Activated naive CD4-positive, alpha-beta T cell (primary cell): ENCODE results near the gene NTMT1.
A peak's percentile ranks its signal among the peaks of the same experiment; 100 is the strongest.

Experiments
- DNase-seq, 4 experiments: peaks; one replicate each; lab custom pipeline; 2025; lab: John Stamatoyannopoulos, UW

The NTMT1 gene

DNA sequence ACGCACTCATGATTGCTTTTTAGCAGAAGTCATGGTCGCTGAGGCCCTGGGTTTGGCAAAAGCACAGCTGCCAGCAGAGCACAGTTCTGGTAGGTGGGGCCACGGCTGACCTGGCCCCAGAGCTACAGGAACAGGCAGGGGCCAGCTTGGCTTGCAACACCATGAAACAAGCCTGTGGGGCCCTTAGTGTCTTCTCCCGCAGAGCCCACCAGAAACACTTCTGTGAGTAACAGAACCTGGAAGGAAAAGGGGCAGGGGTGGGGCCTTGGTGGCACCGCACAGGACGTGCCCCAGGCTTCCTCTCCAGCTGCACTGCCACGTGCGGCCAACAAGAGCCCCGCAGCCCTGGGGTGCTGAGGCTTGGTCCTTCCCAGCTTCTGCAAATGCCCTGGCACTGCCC, 11.1 kb downstream of the NTMT1 start:
- DNase-seq = no peak

DNA sequence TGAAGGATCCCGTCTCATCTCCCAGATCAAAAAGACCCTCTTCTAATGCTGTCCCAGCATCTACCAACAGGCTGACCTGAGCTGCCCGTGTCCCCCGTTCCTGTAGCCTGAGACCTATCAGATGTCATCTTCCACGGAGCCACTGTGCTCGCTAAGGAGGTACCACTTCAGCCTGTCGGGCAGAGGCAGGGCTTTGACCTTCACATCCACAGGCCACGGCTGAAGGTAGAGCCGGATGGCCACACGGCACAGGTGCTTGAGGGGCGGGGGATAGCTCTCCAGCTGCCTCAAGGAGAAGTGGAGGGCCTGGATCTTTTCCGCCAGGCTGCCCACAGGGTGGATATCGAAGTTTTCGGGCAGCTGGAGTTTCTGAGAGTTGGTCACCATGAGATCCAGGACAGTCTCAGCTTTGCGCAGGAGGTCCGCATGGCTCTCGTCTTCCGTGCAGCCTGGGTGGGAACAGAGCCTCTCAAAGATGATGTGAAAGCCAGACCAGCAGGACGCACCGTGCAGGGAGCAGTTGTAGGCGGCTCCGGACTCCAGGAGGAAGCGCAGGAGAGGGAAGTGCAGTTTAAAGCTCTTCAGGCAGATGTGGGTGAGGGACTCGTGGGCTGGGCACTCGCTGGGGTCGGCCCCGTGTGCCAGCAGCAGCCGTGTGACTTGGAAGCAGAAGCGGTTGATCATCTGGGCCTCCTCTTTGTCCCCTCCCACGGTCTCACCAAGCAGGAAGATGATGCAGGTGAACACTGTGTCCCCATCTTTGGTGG, 11.9 kb downstream of the NTMT1 start:
- no peak for DNase-seq

DNA sequence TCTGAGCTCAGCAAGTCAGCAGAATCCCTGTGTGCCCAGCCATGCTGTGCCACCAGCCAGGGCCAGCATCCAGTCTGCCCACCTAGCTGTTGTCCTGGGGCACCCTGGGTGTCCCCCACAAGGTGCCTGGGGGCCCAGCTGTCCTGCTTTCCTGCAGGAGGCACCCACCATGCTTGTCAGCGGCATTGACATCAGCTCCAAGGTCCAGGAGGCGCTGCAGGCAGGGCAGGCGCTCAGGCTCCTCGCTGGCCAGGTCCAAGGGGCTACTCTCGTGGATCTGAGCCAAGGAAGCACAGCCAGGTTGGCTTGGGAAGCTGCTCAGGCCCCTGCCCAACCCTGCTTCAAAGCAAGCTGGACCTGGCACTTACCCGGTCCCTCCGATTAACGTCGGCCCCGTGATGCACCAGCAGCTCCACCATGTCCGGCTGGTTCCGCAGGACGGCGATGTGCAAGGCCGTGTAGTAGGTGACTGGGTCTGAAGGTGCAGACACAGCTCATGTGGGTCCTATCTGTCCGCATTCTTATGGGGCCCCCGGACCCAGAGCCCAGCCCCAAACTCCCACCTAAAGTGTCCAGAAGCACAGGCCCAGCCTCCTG, 13.2 kb downstream of the NTMT1 start:
- DNase-seq = no peak

DNA sequence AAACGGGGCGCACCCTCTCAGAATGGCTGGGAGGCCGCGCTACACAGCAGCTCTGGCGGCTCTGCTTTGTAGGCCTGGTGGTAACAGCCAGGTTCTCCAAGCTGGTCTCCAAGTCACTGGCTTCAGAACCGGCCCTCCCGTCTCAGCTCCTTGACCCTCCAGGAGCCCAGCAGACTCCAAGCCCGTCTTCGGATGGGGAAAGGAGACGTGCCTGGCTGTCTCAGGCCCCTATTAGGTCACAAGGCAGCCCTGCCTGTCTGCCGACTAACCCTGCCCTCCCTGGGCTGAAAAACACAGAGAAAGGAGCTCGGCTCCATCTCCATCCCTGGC, 13.8 kb downstream of the NTMT1 start:
- DNase-seq = no peak

DNA sequence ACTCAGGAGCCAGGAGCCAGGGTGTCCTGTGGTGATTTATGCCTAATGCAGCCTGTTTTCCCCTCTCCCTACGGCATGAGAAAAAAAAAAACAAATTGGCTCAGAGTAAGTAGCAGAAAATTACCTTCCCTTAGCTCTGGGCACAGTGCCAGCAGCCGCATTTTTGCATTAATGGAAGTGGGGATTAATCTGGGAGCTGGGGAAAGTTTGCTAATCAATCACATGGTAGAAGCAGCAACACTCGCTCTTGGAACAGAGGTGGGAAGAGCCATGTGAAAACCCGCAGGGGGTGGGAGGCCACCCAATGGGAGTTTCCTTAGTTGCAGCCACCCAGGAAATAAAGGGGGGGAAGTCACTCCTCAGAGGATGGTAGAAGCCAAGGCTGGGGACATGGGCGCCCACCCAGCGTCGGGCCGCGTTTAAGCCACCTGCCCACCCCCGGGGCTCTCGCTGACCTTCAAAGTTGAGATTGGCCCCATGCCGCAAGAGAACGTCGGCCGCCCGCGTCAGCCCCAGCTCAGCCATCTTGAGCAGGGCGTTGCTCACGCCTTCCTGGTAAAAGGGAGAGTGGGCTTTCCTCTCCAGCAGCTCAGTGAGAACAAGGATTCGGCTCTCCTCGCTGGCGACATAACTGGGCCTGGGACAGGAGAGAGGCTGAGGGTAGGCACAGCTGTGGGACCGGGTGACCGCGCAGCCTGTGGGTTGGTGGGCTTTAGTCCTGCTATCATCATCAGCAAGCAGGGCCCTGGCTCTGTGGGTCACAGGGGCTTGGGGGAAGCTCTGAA, 14.3 kb downstream of the NTMT1 start:
- no peak for DNase-seq

DNA sequence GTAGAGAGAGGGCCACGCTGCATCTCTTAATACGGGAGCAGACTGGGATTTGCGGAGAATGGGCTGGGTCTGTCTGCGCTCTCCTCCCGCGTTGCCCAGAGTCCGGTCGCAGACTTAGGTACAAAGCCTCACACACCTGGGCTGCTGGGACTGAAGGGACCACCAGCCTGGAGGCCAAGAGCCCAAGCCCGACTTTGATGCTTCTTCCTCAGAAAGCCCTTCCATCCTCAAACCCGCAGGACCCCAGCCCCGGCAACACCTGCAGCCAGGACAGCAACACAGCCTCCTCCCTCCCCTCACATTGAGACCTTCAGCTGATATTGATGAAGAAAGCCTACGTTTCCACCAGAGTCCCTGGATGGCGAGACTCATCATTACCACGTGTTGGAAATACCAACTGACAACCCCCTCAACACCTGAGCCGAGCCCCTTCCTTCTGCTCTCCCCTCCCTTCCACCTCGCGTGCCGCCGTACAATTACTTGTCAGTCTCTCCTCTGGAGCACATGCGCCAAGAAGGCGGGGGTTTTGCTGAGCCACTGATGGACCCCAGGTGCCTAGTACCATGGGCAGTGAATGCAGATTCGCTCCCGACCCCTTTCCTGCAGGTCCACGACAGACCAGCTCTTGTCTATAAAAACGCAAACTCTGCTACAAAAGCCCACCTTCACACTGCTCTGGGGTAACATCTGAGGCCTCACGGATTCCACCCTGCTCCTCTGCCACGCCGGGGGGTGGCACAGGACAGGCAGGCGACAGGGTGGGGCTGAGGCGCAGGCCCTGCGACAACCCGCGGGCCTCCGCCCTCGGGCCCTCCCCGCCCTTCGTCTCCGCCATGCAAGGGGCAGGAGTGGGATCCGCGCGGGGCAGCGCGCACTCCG, 15.1 kb downstream of the NTMT1 start:
- no peak for DNase-seq

DNA sequence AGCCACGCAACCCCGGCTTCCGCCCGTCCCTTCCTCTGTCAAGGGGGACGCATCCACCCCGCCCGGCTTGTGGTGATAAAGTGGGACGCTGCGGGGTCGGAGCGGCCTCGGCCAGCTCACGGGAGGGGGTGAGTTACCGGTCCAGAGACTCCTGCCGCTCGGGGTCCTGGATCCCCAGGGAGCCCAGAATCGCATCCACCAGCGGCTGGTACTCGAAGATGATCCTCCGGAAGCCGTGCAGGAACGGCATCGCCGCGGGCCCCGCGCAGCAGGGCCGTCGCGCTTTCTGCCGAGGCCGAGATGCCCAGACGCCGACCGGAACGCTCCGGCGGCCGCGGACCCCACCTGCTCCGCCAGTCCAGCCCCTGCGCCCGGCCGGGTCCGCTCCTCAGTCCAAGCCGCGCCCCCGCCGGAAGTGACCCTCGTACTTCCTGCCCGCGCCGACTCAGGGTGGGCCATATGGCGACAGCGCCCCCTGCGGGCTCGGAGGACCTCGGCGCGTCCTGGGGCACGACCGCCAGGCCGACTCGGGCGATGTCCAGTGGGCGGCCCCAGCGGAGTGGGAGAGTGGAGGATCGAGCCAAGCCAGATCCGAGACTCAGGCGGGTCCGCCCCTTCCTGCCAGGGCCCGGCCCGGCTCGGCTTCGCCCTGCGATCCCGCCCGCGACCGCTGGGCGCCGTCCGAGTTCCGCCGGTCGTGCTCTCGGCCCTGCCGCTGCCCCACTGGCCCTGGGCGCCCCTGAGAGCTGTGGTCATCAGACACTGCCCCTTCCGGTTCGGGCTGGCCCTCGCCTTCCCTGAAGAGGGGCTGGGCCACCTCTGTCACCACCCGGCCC, 16.0 kb downstream of the NTMT1 start, which contains the start of gene ASB6:
TSS of gene ASB6 (minus strand) at position 402 of the 836 bp plus-strand sequence. CDS start at position 250, 152 bp downstream.
- DNase-seq = peak; percentile 88 to 98 (median 90)

DNA sequence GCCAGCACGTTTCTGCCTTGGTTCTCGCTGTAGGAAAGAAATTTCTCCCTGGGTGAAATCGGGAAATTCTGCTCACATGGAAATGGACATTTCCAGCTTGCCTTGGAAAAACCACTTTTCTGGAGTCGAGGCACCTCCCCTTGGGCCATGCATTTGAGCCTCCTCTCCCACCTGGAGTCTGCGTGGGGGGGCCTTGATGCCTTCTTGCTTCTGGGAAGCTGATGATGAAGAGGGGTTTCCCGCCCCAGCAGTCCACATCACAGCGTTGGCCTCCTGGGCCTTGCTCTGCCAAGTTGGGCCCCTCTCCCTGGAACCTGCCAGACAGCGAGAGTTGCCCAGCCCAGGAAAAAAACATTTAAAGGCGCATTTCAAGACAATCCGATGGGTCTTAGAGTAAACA, 17.7 kb downstream of the NTMT1 start:
- no peak for DNase-seq

DNA sequence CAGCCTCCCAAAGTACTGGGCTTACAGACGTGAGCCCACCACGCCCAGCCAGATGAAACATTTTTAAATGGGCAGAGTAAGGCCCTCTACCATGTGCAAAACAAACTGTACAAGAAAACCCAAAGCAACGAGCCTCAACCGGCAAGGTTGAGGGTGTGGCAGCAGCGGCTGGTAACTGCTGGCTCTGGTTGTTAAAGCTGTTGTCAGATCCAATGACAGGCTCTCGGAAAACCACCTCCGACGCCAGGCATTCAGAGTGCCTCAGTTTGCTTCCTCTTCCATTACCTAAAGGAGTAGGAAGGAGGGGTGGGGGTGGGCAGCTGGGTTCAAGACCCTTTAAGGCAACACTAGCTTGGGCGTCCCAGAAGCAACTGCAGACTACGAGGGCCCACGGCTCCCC, 18.4 kb downstream of the NTMT1 start:
- DNase-seq = no peak

DNA sequence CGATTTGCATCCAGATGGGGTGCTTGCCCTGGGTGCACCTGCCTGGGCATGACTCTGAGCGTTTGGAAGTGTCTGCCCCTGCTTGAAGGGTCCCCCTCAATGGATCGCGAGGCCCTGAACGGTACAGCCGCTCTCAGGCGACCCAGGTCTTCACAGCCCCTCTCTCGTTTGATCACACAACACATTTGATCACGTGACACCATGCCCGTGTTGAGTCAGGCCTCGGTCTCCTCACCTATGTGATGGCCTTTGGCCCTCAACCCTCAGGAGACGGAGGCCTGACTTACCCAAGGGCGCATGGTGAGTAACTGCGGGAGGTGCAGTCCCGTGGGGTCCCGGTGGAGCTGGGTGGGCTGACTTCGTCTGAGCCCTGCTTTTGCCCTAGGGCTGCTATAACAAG, 18.9 kb downstream of the NTMT1 start:
- DNase-seq = no peak

DNA sequence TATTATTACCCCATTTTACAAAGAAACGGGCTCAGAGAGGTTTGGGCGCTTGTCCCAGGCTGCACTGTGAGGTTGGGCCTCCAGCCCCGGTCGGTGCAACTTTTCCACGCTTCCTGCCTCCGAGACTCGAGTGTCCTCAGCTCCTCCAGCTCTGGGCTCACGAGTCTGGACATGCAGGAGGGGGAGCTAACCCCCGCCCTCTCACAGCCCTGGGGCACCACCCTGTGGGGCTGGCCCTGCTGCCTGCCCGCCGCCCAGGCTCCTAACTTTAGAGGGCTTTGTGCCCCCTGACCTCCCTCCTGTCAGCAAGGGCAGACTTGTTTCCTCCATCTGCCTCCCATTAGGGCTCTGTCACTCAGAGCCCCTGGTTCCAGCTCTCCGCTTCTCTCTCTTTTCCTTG, 20.3 kb downstream of the NTMT1 start:
- DNase-seq = no peak

DNA sequence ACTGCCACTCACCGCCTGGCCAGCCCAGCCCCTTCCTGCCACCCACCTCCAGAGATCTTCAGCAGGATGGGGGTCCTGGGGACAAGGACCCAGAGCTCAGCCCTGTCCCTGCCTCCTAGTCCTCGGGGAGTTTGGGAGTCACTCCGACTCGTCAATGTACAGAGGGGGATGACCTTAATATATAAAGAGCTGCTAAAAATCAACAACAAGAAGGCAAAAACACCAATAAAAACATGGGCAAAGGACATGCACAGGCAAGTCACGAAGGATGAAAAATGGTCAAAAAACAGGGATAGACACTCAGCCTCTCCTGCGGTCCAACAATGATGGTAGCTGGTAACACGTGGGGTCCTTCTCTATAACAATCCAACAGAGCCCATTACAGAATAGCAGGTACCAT, 20.7 kb downstream of the NTMT1 start:
- no peak for DNase-seq

DNA sequence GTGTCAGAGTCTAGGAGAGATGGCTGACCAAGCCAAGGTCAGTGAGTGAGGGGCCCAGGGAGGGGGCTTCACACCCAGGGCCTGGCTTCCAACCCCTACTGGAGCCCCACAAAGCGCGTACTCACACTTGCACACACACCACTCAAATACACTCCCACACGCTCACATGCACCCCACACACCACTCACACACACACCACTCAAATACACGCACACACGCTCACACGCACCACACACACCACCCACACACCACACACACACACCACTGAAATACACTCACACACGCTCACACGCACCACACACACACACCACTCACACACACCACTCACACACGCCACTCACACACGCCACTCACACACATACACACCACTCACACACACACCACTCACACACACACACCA, 21.7 kb downstream of the NTMT1 start:
- no peak for DNase-seq

DNA sequence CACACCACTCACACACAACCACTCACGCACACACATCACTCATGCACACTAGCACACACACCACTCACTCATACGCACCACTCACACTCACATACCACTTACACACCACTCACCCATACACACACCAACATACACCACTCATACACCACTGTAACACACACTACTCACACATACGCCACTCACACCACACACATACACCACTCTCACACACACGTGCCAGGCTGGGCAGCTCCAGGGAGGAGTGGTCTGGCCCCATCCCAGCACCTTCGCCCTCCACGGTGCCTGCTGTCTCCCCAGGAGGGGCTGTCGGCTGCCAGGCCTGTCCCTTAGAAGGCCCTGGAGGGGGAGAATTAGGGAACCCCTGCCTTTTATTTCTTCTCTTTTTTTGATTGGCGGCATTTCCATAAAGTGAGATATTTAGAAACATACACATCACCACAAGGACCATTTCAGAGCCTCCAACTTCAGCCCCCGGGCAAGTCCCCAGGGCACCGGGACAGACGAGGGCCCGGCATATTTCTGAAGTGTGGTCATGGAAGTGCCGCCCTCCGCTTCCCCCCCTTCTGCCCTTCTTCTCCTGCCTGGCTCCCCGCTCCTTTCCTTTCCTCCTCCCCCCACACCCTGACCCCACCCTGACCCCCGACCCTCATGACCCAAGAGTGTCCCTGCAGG, 22.3 kb downstream of the NTMT1 start:
- no peak for DNase-seq

DNA sequence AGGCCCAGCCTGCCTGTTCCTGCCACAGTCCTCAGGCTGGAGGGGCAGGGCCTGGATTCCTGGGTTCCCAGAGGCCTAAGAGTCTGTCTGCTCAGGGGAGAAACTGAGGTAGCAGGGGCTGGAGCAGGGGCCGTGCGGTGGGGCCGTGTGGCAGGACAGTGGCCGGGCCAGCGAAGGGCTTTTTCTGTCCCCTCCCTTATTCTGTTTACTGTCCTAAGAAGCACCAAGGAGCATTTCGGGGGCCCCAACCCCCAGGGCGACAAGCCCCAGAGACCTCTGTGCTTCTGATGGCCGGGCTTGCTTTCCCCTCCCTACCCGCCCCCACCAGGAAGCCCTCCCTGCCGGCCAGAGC, 22.8 kb downstream of the NTMT1 start:
- no peak for DNase-seq

DNA sequence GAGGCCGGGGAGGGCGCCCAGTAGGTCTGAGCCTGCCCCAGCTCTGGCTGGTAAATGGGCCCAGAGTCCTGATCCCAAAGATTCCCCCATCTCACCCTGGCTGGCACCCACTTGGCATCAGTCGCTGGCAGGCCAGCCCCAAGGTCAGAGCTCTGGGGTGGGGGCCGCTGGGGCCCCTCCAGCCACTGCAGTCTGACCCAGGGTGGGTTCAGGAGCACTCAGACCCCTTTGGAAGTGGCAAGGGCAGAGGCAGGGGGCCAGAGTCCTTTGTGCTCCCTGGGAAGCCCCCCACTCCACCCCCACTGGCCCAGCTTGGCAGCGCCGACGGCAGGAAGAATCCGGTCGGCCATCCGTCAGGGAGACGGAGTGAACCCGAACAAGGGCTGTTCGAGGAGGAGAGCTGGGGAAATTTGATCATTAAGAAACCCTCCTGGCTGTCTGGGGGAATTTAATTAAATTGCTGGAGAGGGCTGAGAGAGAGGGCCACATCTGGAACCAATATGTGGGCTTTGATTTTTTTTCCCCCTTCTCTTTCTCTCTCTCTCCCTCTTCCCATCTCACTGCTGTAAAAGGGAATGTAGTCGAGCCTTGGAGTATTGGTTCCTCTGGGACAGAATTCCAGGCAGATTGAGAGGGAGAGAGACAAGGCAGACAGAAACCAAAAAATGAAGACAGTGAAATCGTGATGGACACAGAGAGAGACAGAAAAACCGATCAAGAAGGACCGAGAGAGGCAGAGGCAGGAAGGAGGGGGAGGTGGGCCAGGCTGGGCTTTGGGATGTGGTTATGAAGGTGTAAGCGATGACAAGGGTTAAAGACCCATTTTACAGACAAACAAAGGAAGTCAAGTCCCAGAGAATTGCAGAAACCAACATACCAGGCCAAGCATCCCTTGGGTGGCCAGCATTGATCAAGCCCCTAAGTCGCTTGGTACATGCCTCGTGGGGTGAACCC, 24.0 kb downstream of the NTMT1 start:
- DNase-seq = no peak

DNA sequence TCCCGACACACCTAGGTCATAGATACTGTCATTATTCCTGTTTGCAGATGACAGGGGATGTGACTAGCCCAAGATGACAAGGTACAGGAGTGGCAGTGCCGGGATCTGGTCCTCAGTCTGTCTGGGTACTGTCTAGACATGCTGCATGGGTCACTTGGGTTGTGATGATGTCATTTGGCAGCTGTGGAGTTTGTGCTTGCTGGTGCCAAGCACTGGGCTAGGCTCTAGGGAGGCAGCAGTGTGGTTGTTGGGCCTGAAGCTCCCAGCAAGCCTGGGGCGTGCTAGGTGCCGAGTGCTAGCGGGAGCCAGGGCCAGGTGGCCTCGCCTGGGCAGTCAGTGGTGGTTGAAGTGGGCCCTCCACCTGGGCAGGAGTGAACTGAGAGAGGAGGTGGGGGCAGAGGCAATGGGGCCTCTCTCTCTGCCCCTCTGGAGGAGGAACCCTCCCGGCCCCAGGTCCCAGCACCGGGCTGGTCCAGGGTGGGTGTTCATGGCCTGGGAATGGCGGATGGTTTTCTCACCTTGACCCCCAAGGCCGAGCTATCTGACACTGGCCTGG, 24.8 kb downstream of the NTMT1 start:
- no peak for DNase-seq

DNA sequence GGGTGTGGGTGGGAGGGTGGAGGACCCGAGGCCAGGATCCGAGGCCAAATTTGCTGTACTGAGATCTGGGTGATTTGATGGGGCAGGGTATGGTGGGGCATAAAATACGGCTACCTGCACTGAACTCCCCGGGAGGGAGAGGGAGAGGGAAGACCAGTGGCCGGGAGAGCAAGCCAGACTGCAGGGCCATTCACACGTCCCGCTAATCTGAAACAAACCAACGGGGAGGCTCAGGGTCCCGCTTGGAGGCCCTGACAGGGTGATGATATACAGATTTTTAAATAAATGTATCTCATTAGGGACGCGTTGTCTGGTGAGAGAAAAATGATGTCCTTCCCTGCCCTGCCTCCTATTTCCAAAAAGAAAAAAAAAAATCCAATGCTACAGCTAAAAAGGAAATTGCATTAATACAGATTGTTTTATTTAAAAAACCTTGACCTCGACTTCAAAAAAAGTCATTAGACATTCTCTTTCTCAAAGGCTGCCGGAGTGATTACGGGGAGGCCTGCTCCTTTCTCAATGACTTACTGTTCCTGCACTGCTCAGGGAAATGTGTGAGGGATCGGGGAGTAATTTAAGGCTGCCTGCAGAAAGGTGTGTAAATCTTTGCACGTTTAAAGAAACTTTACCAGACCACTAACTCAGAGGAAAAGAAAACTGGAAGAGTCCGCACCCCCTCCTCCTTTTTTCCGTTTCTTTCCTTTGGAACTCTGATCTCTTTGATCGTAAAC, 28.0 kb downstream of the NTMT1 start:
- DNase-seq = no peak
